ENCODE measurements around the gene BCAR3.

- TF ChIP-seq EP300 (IDR thresholded peaks at IDR 0.05) (no peak), POLR2A (IDR thresholded peaks at IDR 0.05) (no peak), CTCF (IDR thresholded peaks at IDR 0.05) (no peak), POLR2AphosphoS5 (IDR thresholded peaks at IDR 0.05) (no peak)
These were observed 2.1 kb downstream of the BCAR3 start for GRCh38 chr1:93679546-93679945.

Data from suprapubic skin (tissue), 4 donors.